AG10803 (cell line): ENCODE measurements around the gene GNAL.
A peak's percentile ranks its signal among the peaks of the same experiment; 100 is the strongest.
"Not testable (repeated sequence)": the region's sequence is repeated elsewhere in the genome, so short reads cannot be mapped to it uniquely, and the experiment has no call there.

ENCODE experiments used
- DNase-seq: peaks from one replicate; pipeline ENCODE4 v3.0.0; 2010; ENCODE audit warnings: low read depth
- H3K4me3 ChIP-seq: 2 replicates; pipeline ENCODE4 v1.5.1; 2011; ENCODE audit warnings: mild to moderate bottlenecking, low read length, control low read depth
- TF ChIP-seq, protein P1 (sequence below): conservative IDR thresholded peaks from 2 replicates; pipeline ENCODE4 v1.5.1; 2011; ENCODE audit warnings: mild to moderate bottlenecking, low read length, control low read depth, inconsistent platforms

The GNAL gene

DNA sequence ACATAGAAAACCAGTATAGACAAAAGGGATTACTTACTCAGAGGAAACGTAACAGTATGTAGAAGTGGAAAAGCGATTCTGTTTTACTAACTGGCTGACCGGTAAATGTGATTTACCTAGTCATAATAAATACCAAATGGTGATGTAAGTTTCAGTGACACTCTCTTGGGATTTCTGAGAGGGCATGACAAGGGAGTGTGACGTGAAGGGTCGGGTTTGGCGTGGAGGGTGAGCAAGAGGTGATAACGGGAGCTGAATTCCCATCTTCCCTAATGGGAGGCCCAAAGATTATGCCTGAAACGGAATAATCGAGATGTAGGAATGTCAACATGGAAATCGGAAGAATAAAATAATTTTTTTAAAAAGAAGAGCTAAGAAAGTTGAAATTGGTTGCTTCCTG, 12.7 kb upstream of the GNAL start:
- DNase-seq, result no peak
- TF ChIP-seq, protein P1, sequence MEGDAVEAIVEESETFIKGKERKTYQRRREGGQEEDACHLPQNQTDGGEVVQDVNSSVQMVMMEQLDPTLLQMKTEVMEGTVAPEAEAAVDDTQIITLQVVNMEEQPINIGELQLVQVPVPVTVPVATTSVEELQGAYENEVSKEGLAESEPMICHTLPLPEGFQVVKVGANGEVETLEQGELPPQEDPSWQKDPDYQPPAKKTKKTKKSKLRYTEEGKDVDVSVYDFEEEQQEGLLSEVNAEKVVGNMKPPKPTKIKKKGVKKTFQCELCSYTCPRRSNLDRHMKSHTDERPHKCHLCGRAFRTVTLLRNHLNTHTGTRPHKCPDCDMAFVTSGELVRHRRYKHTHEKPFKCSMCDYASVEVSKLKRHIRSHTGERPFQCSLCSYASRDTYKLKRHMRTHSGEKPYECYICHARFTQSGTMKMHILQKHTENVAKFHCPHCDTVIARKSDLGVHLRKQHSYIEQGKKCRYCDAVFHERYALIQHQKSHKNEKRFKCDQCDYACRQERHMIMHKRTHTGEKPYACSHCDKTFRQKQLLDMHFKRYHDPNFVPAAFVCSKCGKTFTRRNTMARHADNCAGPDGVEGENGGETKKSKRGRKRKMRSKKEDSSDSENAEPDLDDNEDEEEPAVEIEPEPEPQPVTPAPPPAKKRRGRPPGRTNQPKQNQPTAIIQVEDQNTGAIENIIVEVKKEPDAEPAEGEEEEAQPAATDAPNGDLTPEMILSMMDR, result no peak
- H3K4me3 ChIP-seq, result no peak overlapping the region

DNA sequence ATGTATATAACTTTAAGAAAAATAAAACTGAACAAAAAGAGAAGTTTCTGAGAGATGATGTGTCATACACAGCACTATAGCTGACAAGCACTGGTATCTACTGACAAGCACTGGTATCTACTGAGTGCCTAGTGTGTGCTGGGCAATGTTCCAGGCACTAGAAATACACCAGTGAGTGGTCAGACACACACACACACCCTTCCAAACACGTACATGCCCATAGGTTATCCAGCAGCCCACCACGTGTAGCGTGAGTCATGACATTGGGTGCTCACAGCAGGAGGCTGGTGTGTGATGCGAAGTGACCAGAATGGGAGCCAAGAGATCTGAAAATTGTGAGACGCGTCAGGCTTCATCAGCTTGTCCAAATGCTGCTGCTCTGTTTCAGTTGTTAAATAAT, 12.2 kb upstream of the GNAL start:
- H3K4me3 ChIP-seq, result no peak overlapping the region
- DNase-seq, result no peak
- TF ChIP-seq, protein P1, result no peak

DNA sequence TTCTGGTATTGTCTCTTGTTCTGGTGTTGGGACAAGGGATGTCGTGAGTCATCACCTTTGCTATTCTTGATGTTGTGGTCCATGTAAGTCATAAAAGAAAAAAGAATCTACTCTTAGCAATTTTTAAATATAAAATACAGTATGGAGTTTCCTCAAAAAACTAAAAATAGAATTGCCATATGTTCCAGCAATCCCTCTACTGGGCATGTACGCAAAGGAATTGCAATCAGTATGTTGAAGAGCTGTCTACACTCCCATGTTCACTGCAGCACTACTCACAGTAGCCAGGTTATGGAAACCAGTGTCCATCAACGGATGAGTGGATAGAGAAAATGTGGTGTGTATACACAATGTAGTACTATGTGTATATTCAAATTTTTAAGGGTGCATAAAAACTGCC, 10.9 kb upstream of the GNAL start:
- H3K4me3 ChIP-seq, result no peak overlapping the region
- DNase-seq, result no peak
- TF ChIP-seq, protein P1, result no peak

DNA sequence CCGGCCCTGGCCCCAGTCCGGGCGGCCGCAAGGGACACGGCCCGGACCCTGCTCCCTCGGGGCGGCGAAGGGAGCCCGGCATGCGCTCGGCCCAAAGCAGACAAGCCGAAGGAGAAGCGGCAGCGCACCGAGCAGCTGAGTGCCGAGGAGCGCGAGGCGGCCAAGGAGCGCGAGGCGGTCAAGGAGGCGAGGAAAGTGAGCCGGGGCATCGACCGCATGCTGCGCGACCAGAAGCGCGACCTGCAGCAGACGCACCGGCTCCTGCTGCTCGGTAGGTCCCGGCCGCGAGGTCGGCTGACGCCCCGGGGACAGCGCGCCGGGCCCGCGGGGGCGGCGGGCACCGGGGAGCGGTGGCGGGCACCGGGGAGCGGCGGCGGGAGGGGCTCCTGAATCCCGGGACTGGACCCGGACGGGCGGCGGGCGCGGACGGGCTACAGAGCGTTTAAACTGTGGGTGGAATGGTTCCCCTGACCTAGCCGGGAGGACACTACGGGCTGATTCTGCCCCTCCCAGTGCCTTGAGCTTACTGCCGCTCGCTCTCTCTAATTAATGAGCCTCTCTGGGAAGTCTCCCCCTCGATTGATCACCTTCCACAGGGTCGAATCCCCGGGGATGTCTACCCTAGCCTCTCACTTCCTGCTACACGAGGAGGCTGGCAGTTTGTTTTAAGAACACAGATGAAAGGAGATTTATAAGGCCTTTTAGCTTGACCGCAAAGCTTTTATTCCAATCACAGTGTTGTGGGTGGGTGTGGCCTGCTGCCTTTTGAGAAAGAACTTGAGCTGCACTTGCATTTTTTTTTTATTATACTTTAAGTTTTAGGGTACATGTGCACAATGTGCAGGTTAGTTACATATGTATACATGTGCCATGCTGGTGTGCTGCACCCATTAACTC, 853 bp downstream of the GNAL start:
- H3K4me3 ChIP-seq, result peak overlapping the region; percentile 22
- TF ChIP-seq, protein P1, result no peak
- DNase-seq, result peak; percentile 4

DNA sequence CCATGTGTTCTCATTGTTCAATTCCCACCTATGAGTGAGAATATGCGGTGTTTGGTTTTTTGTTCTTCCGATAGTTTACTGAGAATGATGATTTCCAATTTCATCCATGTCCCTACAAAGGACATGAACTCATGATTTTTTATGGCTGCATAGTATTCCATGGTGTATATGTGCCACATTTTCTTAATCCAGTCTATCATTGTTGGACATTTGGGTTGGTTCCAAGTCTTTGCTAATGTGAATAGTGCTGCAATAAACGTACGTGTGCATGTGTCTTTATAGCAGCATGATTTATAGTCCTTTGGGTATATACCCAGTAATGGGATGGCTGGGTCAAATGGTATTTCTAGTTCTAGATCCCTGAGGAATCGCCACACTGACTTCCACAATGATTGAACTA, 1.6 kb downstream of the GNAL start:
- DNase-seq, H3K4me3 ChIP-seq: not testable (repeated sequence)

DNA sequence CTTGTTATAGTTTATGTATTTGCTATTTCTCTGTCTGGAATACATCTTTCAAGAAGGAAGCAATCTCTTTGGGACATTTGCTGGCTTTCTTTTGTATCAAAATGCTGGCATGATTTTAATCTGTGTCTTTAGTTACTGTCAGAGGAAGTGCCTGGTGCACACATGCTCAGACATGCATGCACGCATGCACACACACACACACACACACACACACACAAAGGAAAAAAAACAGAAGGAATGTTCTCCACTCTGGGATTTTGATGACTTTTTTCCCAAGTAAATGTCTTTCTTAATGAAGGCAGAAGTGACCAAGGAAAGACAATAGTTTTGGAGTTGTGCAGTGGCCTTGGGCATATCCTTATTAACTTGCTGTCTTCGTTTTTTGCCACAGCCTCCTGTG, 6.7 kb downstream of the GNAL start:
- H3K4me3 ChIP-seq, result no peak overlapping the region
- DNase-seq, result no peak
- TF ChIP-seq, protein P1, result no peak

DNA sequence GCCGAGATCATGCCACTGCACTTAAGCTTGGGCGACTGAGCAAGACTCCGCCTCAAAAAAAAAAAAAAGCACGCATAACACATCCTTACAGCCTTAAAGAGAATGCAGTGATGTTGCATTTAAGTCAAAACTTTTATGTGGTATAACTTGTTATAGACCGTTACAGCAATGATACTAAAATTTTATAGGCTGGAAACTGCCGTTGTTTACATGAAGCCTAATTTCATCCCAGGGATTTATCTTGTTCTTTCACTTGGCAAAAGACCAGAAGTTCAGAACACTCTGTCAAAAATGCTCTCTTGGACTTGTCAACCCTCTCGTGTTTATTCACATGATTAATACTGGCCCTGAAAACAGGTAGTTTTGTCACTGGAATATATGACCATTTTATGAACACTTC, 7.4 kb downstream of the GNAL start:
- TF ChIP-seq, protein P1, result no peak
- H3K4me3 ChIP-seq, result no peak overlapping the region
- no peak for DNase-seq
